Glomerular visceral epithelial cell (primary cell): ENCODE data around the gene UQCRH.
"Not testable (repeated sequence)": the region's sequence is repeated elsewhere in the genome, so short reads cannot be mapped to it uniquely, and the experiment has no call there.

ENCODE experiments used
- DNase-seq: peaks from one replicate; pipeline ENCODE4 v3.0.0-alpha.2; 2016; ENCODE audit errors: extremely low spot score

The UQCRH gene

DNA sequence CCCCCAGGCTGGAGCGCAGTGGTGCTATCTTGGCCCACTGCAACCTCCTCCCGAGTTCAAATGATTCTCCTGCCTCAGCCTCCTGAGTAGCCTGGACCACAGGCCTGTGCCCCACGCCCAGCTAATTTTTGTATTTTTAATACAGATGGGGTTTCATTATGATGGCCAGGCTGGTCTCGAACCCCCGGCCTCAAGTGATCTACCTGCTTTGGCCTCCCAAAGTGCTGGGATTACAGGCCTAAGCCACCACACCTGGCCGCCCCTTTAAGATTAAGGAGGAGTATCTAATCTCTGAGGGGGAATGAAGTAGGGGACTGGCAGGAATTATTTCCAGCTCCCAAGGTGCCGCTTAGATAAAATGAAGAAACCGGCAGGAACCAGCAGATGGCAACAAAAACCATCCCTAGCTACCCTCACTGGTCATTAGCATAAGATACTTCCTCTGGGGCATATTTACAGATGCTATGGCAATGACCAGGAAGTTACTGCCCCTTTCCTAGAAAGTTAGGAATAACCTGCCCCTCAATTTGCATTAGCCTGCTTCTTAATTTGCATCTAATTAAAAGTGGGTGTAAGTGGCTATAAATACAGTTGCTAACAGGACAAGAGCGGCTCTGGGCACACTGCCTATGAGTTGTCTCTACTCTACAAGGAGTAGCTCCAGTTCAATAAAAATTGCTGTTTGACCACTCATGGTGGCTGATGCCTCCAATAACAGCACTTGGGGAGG lies 30.0 kb downstream of the UQCRH start:
- peak; percentile 66 for DNase-seq

DNA sequence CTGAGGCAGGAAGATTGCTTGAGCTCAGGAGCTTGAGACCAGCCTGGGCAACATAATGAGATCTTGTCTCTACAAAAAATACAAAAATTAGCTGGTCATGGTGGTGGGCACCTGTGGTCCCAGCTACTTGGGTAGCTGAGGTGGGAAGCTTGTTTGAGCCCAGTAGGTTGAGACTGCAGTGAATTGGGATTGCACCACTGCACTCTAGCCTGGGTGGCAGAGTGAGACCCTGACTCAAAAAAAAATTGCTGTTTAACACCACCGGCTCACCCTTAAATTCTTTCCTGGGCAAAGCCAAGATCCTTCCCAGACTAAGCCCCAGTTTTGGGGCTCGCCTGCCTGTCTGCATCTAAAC lies 30.5 kb downstream of the UQCRH start:
- no peak for DNase-seq

DNA sequence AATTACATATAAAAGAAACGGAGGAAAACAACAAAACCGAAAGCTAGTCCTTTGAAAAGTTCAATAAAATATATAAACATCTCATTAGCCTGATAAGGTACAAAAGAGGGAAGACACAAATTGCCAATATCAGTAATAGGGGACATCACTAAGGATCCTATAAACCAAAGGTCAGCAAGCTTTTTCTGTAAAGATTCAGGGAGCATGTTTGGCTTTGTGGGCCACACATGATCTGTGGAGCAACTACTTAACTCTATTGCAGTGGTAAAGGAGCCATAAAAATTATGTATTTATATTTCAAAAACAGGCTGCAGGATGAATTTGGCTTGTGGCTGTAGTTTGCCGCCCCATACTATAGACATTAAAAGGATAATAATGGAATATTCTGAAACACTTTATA lies 31.6 kb downstream of the UQCRH start:
- no peak for DNase-seq

DNA sequence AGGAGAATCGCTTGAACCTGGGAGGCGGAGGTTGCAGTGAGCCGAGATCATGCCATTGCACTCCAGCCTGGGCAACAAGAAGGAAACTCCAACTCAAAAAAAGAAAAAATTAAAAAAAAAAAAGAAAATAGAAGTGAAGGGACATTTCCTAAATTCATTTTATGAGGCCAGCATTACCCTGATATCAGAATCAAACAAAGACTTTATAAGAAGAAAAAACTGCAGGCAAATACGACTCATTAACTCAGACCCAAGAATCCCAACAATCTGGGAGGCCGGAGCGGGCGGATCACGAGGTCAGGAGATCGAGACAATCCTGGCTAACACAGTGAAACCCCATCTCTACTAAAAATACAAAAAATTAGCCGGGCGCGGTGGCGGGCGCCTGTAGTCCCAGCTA lies 33.9 kb downstream of the UQCRH start:
- DNase-seq = not testable (repeated sequence)

DNA sequence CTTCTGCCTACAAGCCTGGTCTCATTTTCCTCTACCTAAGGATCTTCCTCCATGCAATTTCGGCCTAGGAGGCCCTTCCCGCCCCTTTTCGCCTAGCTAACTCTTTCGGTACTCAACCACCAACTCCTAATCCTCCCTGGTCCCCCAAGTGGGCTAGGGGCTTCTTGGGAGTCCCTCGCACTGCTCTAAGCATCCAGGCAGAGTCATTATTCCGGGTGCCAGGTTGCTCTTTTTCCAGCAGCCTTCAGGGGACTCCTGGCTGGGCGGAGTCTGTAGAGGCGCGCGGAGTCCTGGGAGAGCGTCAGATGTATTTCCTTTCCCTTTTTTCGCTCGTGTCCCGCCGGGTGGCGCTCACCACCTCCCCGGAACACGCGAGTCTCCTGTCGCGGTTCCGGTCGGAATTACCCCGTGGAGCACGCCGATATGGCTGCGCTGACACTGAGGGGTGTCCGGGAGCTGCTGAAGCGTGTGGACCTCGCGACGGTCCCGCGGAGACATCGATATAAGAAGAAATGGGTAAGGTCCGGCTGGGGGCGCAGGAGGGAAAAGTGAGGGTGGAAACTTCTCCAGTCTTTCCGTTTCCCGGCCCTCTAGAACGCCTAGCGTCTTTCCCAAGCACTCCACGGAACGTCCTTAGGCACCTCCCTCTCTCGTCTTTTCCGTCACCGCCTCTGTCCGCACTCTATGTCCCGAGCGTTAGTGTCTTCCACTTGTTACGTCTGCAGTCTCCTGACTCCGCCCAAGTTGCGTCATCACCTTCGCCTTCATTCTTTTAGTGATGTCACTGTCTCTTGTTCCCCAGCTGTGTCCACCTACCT lies 37.1 kb downstream of the UQCRH start, which contains the start of gene NSUN4:
Gene NSUN4, plus strand, starts transcription at position 404 of the 818 bp plus-strand sequence. Its CDS starts 20 bp downstream, at position 424.
- DNase-seq = peak; percentile 93

DNA sequence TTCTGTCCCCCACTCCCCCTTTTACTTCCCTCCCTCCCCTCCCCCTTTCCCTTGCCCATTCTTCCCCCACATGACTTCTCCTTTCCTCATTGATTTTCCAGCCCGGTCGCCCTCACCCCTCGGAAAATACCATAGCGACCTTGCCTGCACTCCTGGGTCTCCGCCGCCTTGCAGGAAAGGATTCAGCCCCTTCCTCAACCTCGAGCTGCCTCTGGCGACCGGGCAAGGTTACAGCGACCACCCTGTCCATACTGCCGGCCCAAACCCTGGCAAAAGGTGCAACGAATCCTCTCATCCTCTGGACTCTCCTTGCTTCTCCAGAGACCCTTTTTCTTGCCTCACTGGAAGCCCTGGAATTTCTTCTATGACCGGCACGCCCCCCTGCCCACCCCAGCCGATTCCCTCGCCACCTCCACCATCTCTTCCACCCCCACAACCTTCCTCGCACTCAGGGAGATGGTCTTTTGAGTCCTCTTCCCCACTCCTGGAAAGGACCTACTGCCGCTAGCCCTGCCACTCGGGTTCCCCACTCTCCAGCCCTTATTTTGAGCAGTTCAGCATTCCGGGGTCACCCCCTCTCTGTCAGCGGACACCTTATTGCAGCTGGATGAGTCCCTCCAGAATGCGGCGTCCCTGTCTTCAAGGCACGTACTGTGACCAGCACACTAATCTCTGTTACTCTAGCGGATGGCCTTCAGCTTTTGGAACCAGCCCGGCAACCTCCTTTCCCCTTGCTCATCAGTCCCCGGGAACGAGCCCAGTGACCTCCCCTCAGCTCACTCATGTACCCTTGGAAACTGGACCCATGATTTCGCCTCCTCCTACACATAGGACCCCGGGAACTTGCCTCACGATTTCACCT lies 38.0 kb downstream of the UQCRH start:
- DNase-seq = no peak

- peak; percentile 80 for DNase-seq
Observed at GRCh38 chr1:46342084-46342656, 38.7 kb downstream of the UQCRH start.

GRCh38 chr1:46342677-46343350 lies 39.3 kb downstream of the UQCRH start:
- DNase-seq = no peak

DNA sequence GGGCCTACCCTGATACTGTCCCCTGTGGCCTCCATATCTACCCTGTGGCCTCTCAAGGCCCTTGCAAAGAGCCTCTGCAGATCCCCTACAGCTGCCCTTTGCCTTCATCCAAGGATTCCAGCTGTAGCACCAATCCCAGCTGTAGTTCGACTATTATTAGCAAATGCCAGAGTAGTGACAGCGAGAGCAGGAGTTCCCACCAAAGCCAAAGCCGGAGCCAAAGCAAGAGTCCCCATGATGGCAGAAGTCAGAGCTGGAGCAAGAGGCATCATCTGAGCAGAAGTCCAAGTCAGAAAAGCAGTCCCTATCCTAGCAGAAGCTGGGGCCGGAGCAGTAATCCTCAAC lies 39.8 kb downstream of the UQCRH start:
- no peak for DNase-seq

DNA sequence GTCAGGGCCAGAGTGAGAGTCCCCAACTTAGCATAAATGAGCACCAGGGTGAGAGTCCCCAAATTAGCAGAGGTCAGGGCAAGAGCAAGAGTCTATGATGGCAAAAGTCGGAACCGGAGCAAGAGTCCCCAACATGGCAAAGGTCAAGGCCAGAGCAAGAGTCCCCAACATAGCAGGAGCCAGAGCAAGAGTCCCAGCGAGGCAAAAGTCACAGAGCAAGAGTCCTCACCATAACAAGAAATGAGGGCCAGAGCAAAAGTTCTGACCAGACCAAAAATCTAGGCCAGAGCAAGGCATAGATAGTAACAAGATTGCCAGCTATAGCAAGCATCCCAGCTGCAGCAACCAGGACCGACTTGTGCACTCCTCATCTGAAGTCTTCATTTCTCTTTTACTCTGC lies 40.2 kb downstream of the UQCRH start:
- no peak for DNase-seq

- DNase-seq = no peak
Observed at GRCh38 chr1:46344481-46344880, 41.0 kb downstream of the UQCRH start.

GRCh38 chr1:46345281-46345680 lies 41.8 kb downstream of the UQCRH start:
- no peak for DNase-seq

DNA sequence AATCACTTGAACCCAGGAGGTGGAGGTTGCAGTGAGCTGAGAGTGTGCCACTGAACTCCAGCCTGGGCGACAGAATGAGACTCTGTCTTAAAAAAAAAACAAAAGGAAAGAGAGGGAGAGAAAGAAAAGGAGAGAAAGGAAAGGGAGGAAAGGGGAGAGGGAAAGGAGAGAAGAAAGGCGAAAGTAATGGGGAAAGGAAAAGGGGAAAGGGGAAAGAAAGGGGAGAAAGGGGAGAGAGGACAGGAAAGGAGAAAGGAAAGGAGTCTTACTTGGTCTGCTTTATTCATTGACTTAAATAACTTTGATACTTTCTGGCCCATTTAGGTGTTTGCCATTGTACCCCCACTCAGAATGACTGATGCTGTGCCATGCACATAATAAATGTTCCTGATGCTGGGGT lies 48.9 kb downstream of the UQCRH start:
- DNase-seq = no peak

DNA sequence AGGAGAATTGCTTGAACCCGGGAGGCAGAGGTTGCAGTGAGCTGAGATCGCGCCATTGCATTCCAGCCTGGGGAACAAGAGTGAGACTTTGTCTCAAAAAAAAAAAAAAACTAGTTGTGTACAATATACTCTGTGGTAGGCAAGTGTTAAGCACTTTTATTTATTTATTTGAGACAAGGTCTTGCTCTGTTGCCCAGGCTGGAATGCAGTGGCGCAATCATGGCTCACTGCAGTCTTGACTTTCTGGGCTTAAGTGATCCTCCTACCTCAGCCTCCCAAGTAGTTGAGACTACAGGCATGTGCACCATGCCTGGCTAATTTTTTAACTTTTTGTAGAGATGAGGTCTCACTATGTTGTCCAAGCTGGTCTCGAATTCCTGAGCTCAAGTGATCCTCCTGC lies 52.4 kb downstream of the UQCRH start:
- not testable (repeated sequence) for DNase-seq

GRCh38 chr1:46362158-46362557 lies 58.7 kb downstream of the UQCRH start:
- DNase-seq = no peak

DNA sequence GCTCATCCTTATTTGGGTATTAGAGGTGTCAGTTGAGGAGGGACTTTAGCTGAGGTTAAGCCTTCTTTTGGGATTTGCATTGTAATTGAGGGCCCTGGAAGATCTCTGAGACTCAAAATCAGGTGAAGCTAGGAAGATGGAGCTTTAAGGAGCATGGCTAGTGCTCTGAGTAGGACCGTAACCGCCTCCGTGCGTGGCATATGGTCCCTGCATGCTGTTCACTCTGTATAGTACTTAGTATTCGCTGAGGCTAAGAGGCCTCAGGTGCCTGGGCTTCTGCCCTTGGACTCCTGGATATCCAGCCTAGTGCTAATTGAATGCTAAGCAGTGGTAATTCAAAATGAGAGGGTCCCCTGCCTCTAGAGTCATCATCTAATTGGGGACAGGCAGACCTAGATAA lies 59.6 kb downstream of the UQCRH start:
- DNase-seq = no peak

- no peak for DNase-seq
Observed at GRCh38 chr1:46364612-46365011, 61.1 kb downstream of the UQCRH start.

- DNase-seq = not testable (repeated sequence)
Observed at GRCh38 chr1:46365796-46366195, 62.3 kb downstream of the UQCRH start.
